Nephron progenitor cell (in vitro differentiated cells): ENCODE results near the gene RNGTT.

Experiments used
- DNase-seq: peaks from one replicate; pipeline ENCODE4 v3.0.0; 2021
- H3K27ac Mint-ChIP-seq: 2 replicates; pipeline ENCODE4 v1.8.0; 2021; ENCODE audit warnings: mild to moderate bottlenecking, moderate library complexity, mixed read lengths
- H3K27me3 Mint-ChIP-seq: 2 replicates; pipeline ENCODE4 v1.8.0; 2021; ENCODE audit warnings: mild to moderate bottlenecking, low read depth, mixed read lengths; ENCODE audit not compliant: poor library complexity
- H3K36me3 Mint-ChIP-seq: 2 replicates; pipeline ENCODE4 v1.8.0; 2021; ENCODE audit warnings: low read depth, mixed read lengths
- H3K4me1 Mint-ChIP-seq: 2 replicates; pipeline ENCODE4 v1.8.0; 2021; ENCODE audit warnings: mixed read lengths
- H3K4me3 Mint-ChIP-seq: 2 replicates; pipeline ENCODE4 v1.8.0; 2021; ENCODE audit warnings: mild to moderate bottlenecking, moderate library complexity, mixed read lengths
- H3K9me3 Mint-ChIP-seq: 2 replicates; pipeline ENCODE4 v1.8.0; 2021; ENCODE audit warnings: mild to moderate bottlenecking, moderate library complexity, mixed read lengths
- CTCF ChIP-seq: fragments of 200-600 bp; sonication (generic); IDR thresholded peaks from 2 replicates; pipeline ENCODE4 v1.5.0; 2021; ENCODE audit warnings: antibody characterized with exemption

RNGTT gene

GRCh38 chr6:88605271-88605670 lies 358.1 kb downstream of the RNGTT start:
- Mint-ChIP-seq H3K36me3 (peaks cover 5% of the 10 kb centered on the region), H3K9me3 (no peaks in the 10 kb centered on the region), H3K27me3 (peaks cover 3% of the 10 kb centered on the region), H3K4me3 (no peak overlapping the region), H3K4me1 (no peaks in the 10 kb centered on the region), H3K27ac (no peak overlapping the region)
- TF ChIP-seq CTCF: no peak
- no peak for DNase-seq

GRCh38 chr6:88599571-88599970 lies 363.8 kb downstream of the RNGTT start:
- H3K9me3 Mint-ChIP-seq: peaks cover 4% of the 10 kb centered on the region
- H3K27ac Mint-ChIP-seq: no peak overlapping the region
- no peak for TF ChIP-seq CTCF
- DNase-seq: no peak
- H3K27me3 Mint-ChIP-seq: peaks cover 10% of the 10 kb centered on the region
- no peaks in the 10 kb centered on the region for H3K36me3 Mint-ChIP-seq
- H3K4me1 Mint-ChIP-seq: peaks cover 4% of the 10 kb centered on the region
- no peak overlapping the region for H3K4me3 Mint-ChIP-seq

- H3K36me3 Mint-ChIP-seq: no peaks in the 10 kb centered on the region
- H3K9me3 Mint-ChIP-seq: peaks cover 4% of the 10 kb centered on the region
- peaks cover 4% of the 10 kb centered on the region for H3K4me1 Mint-ChIP-seq
- no peak for TF ChIP-seq CTCF
- DNase-seq: no peak
- no peak overlapping the region for H3K27ac Mint-ChIP-seq
- H3K4me3 Mint-ChIP-seq: no peak overlapping the region
- H3K27me3 Mint-ChIP-seq: peaks cover 15% of the 10 kb centered on the region
Measured at GRCh38 chr6:88596801-88597200, 366.6 kb downstream of the RNGTT start.

- no peak for TF ChIP-seq CTCF
- Mint-ChIP-seq H3K36me3 (no peaks in the 10 kb centered on the region), H3K4me3 (no peak overlapping the region), H3K9me3 (no peaks in the 10 kb centered on the region), H3K27ac (no peak overlapping the region), H3K27me3 (peaks cover 21% of the 10 kb centered on the region), H3K4me1 (peaks cover 6% of the 10 kb centered on the region)
- DNase-seq: no peak
Measured at GRCh38 chr6:88588938-88589337, 374.5 kb downstream of the RNGTT start.

- Mint-ChIP-seq H3K36me3 (no peaks in the 10 kb centered on the region), H3K4me1 (peaks cover 6% of the 10 kb centered on the region), H3K4me3 (no peak overlapping the region), H3K27me3 (peaks cover 22% of the 10 kb centered on the region), H3K9me3 (peaks cover 7% of the 10 kb centered on the region), H3K27ac (peak overlapping the region; percentile 49)
- no peak for TF ChIP-seq CTCF
- DNase-seq: no peak
Measured at GRCh38 chr6:88587150-88587520, 376.3 kb downstream of the RNGTT start.

GRCh38 chr6:88586371-88587149 lies 376.9 kb downstream of the RNGTT start:
- Mint-ChIP-seq H3K4me3 (no peak overlapping the region), H3K27me3 (peaks cover 17% of the 10 kb centered on the region), H3K9me3 (peaks cover 11% of the 10 kb centered on the region), H3K36me3 (no peaks in the 10 kb centered on the region), H3K27ac (peak overlapping the region; percentile 49), H3K4me1 (peaks cover 6% of the 10 kb centered on the region)
- TF ChIP-seq CTCF: no peak
- peak; percentile 17 for DNase-seq
